Measurements from ENCODE around the gene CCR6. TPM values are rescaled to one million over a fixed set of nuclear protein-coding genes. Genes with fewer than 3 reads are reported as not detected.

Gene CCR6
- total RNA-seq, 2 donors from 2014 or later: 57.4 to 60.5 TPM

DNA sequence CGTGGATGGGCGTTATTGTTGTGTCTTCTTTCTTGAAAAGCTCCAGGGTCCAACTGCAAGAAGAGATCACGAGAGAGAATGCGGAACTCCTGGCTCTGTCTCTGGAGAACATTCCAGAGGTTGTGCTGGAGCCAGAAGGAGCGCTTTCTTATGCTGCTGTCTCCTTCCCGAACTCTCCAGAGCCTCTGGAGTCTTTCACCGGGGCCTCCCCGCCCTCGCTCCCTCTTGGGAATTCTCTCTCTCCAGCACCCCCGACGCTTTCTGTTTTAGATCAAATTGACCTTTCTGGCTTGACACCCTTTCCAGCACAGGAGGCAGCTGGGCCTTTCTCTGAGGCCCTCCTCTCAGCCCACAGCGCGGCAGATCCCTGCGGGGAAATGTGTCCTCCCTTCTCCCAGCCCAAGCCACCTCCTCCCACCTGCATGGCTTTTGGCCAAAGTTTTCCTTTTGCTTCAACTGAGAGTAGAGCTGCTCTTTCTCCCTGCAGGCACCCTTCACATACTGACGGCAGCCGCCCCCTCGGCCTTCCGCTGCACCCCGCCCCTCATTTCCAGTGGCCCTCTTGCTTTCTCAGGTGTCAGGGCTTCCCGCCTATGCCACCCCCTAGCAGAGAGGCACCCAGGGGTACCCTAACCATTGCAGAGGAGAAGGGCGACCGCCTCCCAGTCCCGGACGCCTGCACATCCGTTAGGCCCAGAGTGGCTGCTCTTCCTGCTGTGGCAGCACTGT lies 6.6 kb upstream of the CCR6 start:
- peaks cover 81% of the 10 kb centered on the region for H3K4me1 Mint-ChIP-seq
- DNase-seq (no peak), ATAC-seq (no peak)
- H3K4me3 Mint-ChIP-seq: peak overlapping the region; percentile 100
- H3K27me3 Mint-ChIP-seq: no peaks in the 10 kb centered on the region
- H3K27ac Mint-ChIP-seq: peak overlapping the region; percentile 100
- H3K36me3 Mint-ChIP-seq (ENCODE audit: low read depth): peaks cover 36% of the 10 kb centered on the region
- no peaks in the 10 kb centered on the region for H3K9me3 ChIP-seq (ENCODE audit: control insufficient read depth, low read length, poor library complexity, severe bottlenecking)

GRCh38 chr6:167116838-167117228 lies 6.1 kb upstream of the CCR6 start:
- Mint-ChIP-seq H3K27me3 (no peaks in the 10 kb centered on the region), H3K4me3 (peak overlapping the region; percentile 100), H3K4me1 (peaks cover 83% of the 10 kb centered on the region), H3K36me3 (ENCODE audit: low read depth) (peaks cover 33% of the 10 kb centered on the region), H3K27ac (peak overlapping the region; percentile 100)
- DNase-seq (no peak), ATAC-seq (no peak)
- H3K9me3 ChIP-seq (ENCODE audit: control insufficient read depth, low read length, poor library complexity, severe bottlenecking): no peaks in the 10 kb centered on the region

DNA sequence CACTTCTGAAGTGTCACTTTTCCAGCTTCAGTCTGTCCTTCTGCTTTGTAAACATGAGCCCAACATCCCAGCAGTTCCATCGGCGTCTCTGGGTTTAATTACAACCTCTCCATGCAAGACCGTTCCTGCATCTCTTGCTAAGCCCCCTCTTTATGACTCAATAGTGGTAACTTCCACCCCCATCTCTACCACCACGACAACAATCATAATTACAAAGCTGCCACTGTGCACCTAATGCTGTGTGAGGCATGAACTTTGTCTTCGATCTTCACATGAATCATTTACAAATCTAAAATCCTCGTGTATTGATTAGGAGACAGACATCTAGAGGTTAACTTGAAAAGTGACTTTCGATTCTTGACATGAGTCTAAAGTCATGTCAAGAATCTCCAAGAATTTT lies 4.9 kb upstream of the CCR6 start:
- no peak for ATAC-seq

GRCh38 chr6:167118839-167119238 lies 4.1 kb upstream of the CCR6 start:
- H3K27ac Mint-ChIP-seq: peak overlapping the region; percentile 100
- peak overlapping the region; percentile 100 for H3K4me3 Mint-ChIP-seq
- H3K4me1 Mint-ChIP-seq: peaks cover 84% of the 10 kb centered on the region
- peaks cover 25% of the 10 kb centered on the region for H3K36me3 Mint-ChIP-seq (ENCODE audit: low read depth)
- H3K27me3 Mint-ChIP-seq: no peaks in the 10 kb centered on the region
- no peak for ATAC-seq
- DNase-seq: no peak
- no peaks in the 10 kb centered on the region for H3K9me3 ChIP-seq (ENCODE audit: control insufficient read depth, low read length, poor library complexity, severe bottlenecking)

More for the DNA sequence above, 4.9 kb upstream of the CCR6 start:
- Mint-ChIP-seq H3K27ac (peak overlapping the region; percentile 100), H3K27me3 (no peaks in the 10 kb centered on the region), H3K4me3 (peak overlapping the region; percentile 100), H3K4me1 (peaks cover 83% of the 10 kb centered on the region), H3K36me3 (ENCODE audit: low read depth) (peaks cover 25% of the 10 kb centered on the region)
- no peak for DNase-seq
- no peaks in the 10 kb centered on the region for H3K9me3 ChIP-seq (ENCODE audit: control insufficient read depth, low read length, poor library complexity, severe bottlenecking)

- Mint-ChIP-seq H3K4me3 (peak overlapping the region; percentile 100), H3K27ac (peak overlapping the region; percentile 100), H3K27me3 (no peaks in the 10 kb centered on the region), H3K36me3 (ENCODE audit: low read depth) (peaks cover 24% of the 10 kb centered on the region), H3K4me1 (peaks cover 76% of the 10 kb centered on the region)
- DNase-seq (peak; percentile 34 to 71 (median 66)), ATAC-seq (peak; percentile 85)
- H3K9me3 ChIP-seq (ENCODE audit: control insufficient read depth, low read length, poor library complexity, severe bottlenecking): no peaks in the 10 kb centered on the region
Measured at GRCh38 chr6:167119670-167120582, 3.0 kb upstream of the CCR6 start.

GRCh38 chr6:167120583-167120903 lies 2.4 kb upstream of the CCR6 start:
- Mint-ChIP-seq H3K27me3 (no peaks in the 10 kb centered on the region), H3K4me3 (peak overlapping the region; percentile 100), H3K27ac (peak overlapping the region; percentile 100), H3K4me1 (peaks cover 72% of the 10 kb centered on the region), H3K36me3 (ENCODE audit: low read depth) (peaks cover 24% of the 10 kb centered on the region)
- DNase-seq: no peak
- no peak for ATAC-seq
- no peaks in the 10 kb centered on the region for H3K9me3 ChIP-seq (ENCODE audit: control insufficient read depth, low read length, poor library complexity, severe bottlenecking)

DNA sequence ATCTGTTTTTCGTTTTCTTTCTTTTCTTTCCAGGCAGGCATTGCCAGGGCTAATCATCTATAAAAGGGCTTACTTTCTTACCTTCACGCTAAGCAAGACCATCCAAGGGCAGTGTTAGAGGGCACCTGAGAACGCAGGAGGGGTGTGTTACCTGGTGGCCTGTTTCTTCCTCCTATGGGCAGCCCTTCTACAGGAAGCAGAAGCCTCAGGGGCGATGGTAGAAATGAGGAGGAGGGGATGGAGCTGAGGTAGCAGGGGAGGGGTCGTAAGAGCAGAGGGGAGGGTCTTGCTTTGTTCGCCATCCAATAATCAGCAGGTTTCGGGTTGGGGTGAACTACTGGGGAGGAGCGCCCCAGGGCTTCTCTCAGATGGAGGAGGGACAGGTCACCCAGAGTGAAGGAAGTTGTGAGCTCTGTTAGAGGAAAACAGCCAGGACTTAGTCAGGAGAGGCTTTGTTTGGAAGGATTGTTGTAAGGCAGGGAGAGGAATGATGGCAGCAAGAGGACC lies 1.5 kb upstream of the CCR6 start:
- H3K4me3 Mint-ChIP-seq: peak overlapping the region; percentile 100
- no peaks in the 10 kb centered on the region for H3K27me3 Mint-ChIP-seq
- no peaks in the 10 kb centered on the region for H3K9me3 ChIP-seq (ENCODE audit: control insufficient read depth, low read length, poor library complexity, severe bottlenecking)
- ATAC-seq (no peak), DNase-seq (no peak)
- peaks cover 65% of the 10 kb centered on the region for H3K4me1 Mint-ChIP-seq
- H3K36me3 Mint-ChIP-seq (ENCODE audit: low read depth): peaks cover 23% of the 10 kb centered on the region
- H3K27ac Mint-ChIP-seq: peak overlapping the region; percentile 100

- H3K27me3 Mint-ChIP-seq: no peaks in the 10 kb centered on the region
- DNase-seq: no peak
- ATAC-seq: peak; percentile 6
- peaks cover 25% of the 10 kb centered on the region for H3K36me3 Mint-ChIP-seq (ENCODE audit: low read depth)
- no peaks in the 10 kb centered on the region for H3K9me3 ChIP-seq (ENCODE audit: control insufficient read depth, low read length, poor library complexity, severe bottlenecking)
- peaks cover 63% of the 10 kb centered on the region for H3K4me1 Mint-ChIP-seq
- peak overlapping the region; percentile 100 for H3K4me3 Mint-ChIP-seq
- peak overlapping the region; percentile 100 for H3K27ac Mint-ChIP-seq
Measured at GRCh38 chr6:167122041-167122826, 662 bp upstream of the CCR6 start.

DNA sequence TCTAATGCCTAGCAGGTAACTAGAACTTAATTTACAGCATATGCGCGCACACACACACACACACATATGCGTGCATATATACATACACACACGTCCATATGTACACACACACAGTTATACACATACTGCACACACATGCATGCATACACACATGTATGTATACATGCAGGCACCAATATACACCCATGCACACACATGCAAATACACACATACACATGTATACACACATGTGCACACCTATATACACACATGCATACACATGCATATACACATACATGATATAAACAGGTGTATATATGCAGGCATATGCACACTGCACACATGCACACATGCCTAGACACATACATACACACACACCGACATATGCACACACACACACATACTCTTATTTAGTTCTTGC lies 1.9 kb downstream of the CCR6 start:
- H3K27ac Mint-ChIP-seq: peak overlapping the region; percentile 100
- ATAC-seq: no peak
- no peaks in the 10 kb centered on the region for H3K9me3 ChIP-seq (ENCODE audit: control insufficient read depth, low read length, poor library complexity, severe bottlenecking)
- H3K4me3 Mint-ChIP-seq: no peak overlapping the region
- H3K4me1 Mint-ChIP-seq: peaks cover 57% of the 10 kb centered on the region
- peaks cover 15% of the 10 kb centered on the region for H3K36me3 Mint-ChIP-seq (ENCODE audit: low read depth)
- H3K27me3 Mint-ChIP-seq: no peaks in the 10 kb centered on the region
- DNase-seq: no peak

GRCh38 chr6:167125410-167125809 lies 2.5 kb downstream of the CCR6 start:
- Mint-ChIP-seq H3K4me1 (peaks cover 63% of the 10 kb centered on the region), H3K27me3 (no peaks in the 10 kb centered on the region), H3K36me3 (ENCODE audit: low read depth) (peaks cover 18% of the 10 kb centered on the region), H3K4me3 (peak overlapping the region; percentile 57), H3K27ac (peak overlapping the region; percentile 100)
- DNase-seq (no peak), ATAC-seq (no peak)
- H3K9me3 ChIP-seq (ENCODE audit: control insufficient read depth, low read length, poor library complexity, severe bottlenecking): no peaks in the 10 kb centered on the region

GRCh38 chr6:167125855-167126349 lies 3.0 kb downstream of the CCR6 start:
- ATAC-seq (no peak), DNase-seq (no peak)
- peaks cover 18% of the 10 kb centered on the region for H3K36me3 Mint-ChIP-seq (ENCODE audit: low read depth)
- no peaks in the 10 kb centered on the region for H3K27me3 Mint-ChIP-seq
- no peak overlapping the region for H3K4me3 Mint-ChIP-seq
- peak overlapping the region; percentile 100 for H3K27ac Mint-ChIP-seq
- H3K4me1 Mint-ChIP-seq: peaks cover 60% of the 10 kb centered on the region
- H3K9me3 ChIP-seq (ENCODE audit: control insufficient read depth, low read length, poor library complexity, severe bottlenecking): no peaks in the 10 kb centered on the region

- ATAC-seq (no peak), DNase-seq (no peak)
- peak overlapping the region; percentile 33 for H3K4me3 Mint-ChIP-seq
- no peaks in the 10 kb centered on the region for H3K9me3 ChIP-seq (ENCODE audit: control insufficient read depth, low read length, poor library complexity, severe bottlenecking)
- peak overlapping the region; percentile 100 for H3K27ac Mint-ChIP-seq
- peaks cover 59% of the 10 kb centered on the region for H3K4me1 Mint-ChIP-seq
- no peaks in the 10 kb centered on the region for H3K27me3 Mint-ChIP-seq
- H3K36me3 Mint-ChIP-seq (ENCODE audit: low read depth): peaks cover 18% of the 10 kb centered on the region
Measured at GRCh38 chr6:167127785-167128531, 5.1 kb downstream of the CCR6 start.
